H9 (cell line): ENCODE results near the gene SLCO4A1. TPM values are rescaled to one million over a fixed set of nuclear protein-coding genes. Genes with fewer than 3 reads are reported as not detected.

Experiments used
- DNase-seq: peaks from one replicate; pipeline ENCODE4 v3.0.0-alpha.2; 2017
- H2AFZ ChIP-seq: one replicate; pipeline ENCODE4 v1.6.1; 2013; ENCODE audit warnings: mild to moderate bottlenecking, low read length, control low read depth, moderate library complexity
- H2AK5ac ChIP-seq: 2 replicates; pipeline ENCODE4 v1.6.1; 2013; ENCODE audit warnings: low read length, control low read depth, mixed read lengths; ENCODE audit not compliant: insufficient read length
- H2BK120ac ChIP-seq: one replicate; pipeline ENCODE4 v1.6.1; 2013; ENCODE audit warnings: low read depth, mild to moderate bottlenecking, low read length, control low read depth, inconsistent platforms; ENCODE audit not compliant: poor library complexity, severe bottlenecking
- H2BK12ac ChIP-seq: 2 replicates; pipeline ENCODE4 v1.6.1; 2013; ENCODE audit warnings: low read length, control low read depth, mixed read lengths, low read depth; ENCODE audit not compliant: insufficient read length
- H2BK15ac ChIP-seq: 2 replicates; pipeline ENCODE4 v1.6.1; 2013; ENCODE audit warnings: low read depth, low read length, control low read depth
- H2BK20ac ChIP-seq: one replicate; pipeline ENCODE4 v1.6.1; 2013; ENCODE audit warnings: low read depth, mild to moderate bottlenecking, low read length, control low read depth, inconsistent platforms; ENCODE audit not compliant: poor library complexity, severe bottlenecking
- H2BK5ac ChIP-seq: 2 replicates; pipeline ENCODE4 v1.6.1; 2013; ENCODE audit warnings: low read length, control low read depth, mixed read lengths; ENCODE audit not compliant: insufficient read length
- H3K14ac ChIP-seq: 2 replicates; pipeline ENCODE4 v1.6.1; 2013; ENCODE audit warnings: low read length, control low read depth; ENCODE audit not compliant: insufficient read depth
- H3K18ac ChIP-seq: 2 replicates; pipeline ENCODE4 v1.6.1; 2013; ENCODE audit warnings: low read depth, mild to moderate bottlenecking, mixed read lengths, low read length, control low read depth; ENCODE audit not compliant: insufficient read length
- H3K23ac ChIP-seq: 2 replicates; pipeline ENCODE4 v1.6.1; 2013; ENCODE audit warnings: low read length, control low read depth, mixed read lengths, low read depth; ENCODE audit not compliant: insufficient read length
- H3K23me2 ChIP-seq: 2 replicates; pipeline ENCODE4 v1.6.1; 2013; ENCODE audit warnings: low read depth, mild to moderate bottlenecking, mixed read lengths, low read length, control low read depth; ENCODE audit not compliant: insufficient read length, poor library complexity, severe bottlenecking
- H3K27ac ChIP-seq: 2 replicates; pipeline ENCODE4 v1.5.1; 2013; ENCODE audit warnings: low read length, control low read depth, mixed read lengths, low read depth; ENCODE audit not compliant: insufficient read length
- H3K27me3 ChIP-seq: 2 replicates; pipeline ENCODE4 v1.6.1; 2013; ENCODE audit warnings: low read length, control low read depth, inconsistent platforms; ENCODE audit not compliant: insufficient read depth
- H3K4ac ChIP-seq: 2 replicates; pipeline ENCODE4 v1.6.1; 2013; ENCODE audit warnings: low read depth, mild to moderate bottlenecking, control low read depth, inconsistent platforms, low read length, moderate library complexity
- H3K4me1 ChIP-seq: 2 replicates; pipeline ENCODE4 v1.6.1; 2013; ENCODE audit warnings: low read length, control low read depth, inconsistent platforms; ENCODE audit not compliant: insufficient read depth
- H3K4me2 ChIP-seq: 2 replicates; pipeline ENCODE4 v1.6.1; 2013; ENCODE audit warnings: low read length, control low read depth, mixed read lengths; ENCODE audit not compliant: insufficient read length, insufficient read depth
- H3K56ac ChIP-seq: 2 replicates; pipeline ENCODE4 v1.6.1; 2013; ENCODE audit warnings: low read depth, mild to moderate bottlenecking, mixed read lengths, low read length, control low read depth; ENCODE audit not compliant: insufficient read length
- H3K79me1 ChIP-seq: 2 replicates; pipeline ENCODE4 v1.6.1; 2013; ENCODE audit warnings: low read depth, mild to moderate bottlenecking, moderate library complexity, low read length, control low read depth, inconsistent platforms; ENCODE audit not compliant: insufficient read depth, poor library complexity, severe bottlenecking
- H3K79me2 ChIP-seq: 2 replicates; pipeline ENCODE4 v1.6.1; 2013; ENCODE audit warnings: low read length, control low read depth, inconsistent platforms; ENCODE audit not compliant: insufficient read depth
- H3K9ac ChIP-seq: 2 replicates; pipeline ENCODE4 v1.6.1; 2013; ENCODE audit warnings: low read length, control low read depth, mixed read lengths; ENCODE audit not compliant: insufficient read length; ENCODE audit errors: extremely low read depth
- H3K9me3 ChIP-seq: one replicate; pipeline ENCODE4 v1.6.1; 2013; ENCODE audit warnings: low read depth, low read length, inconsistent platforms; ENCODE audit not compliant: control insufficient read depth
- H3T11ph ChIP-seq: one replicate; pipeline ENCODE4 v1.6.1; 2013; ENCODE audit warnings: mild to moderate bottlenecking, low read length, control low read depth, inconsistent platforms
- H4K20me1 ChIP-seq: one replicate; pipeline ENCODE4 v1.6.1; 2013; ENCODE audit not compliant: control insufficient read depth, insufficient read length, insufficient read depth
- H4K5ac ChIP-seq: 2 replicates; pipeline ENCODE4 v1.6.1; 2013; ENCODE audit warnings: low read depth, mild to moderate bottlenecking, mixed read lengths, low read length, control low read depth; ENCODE audit not compliant: insufficient read length
- H4K8ac ChIP-seq: replicated peaks from 2 replicates; pipeline ENCODE4 v1.6.1; 2013; ENCODE audit warnings: low read length, control low read depth, mixed read lengths, low read depth; ENCODE audit not compliant: insufficient read length
- H4K91ac ChIP-seq: 2 replicates; pipeline ENCODE4 v1.6.1; 2013; ENCODE audit warnings: low read depth, mild to moderate bottlenecking, moderate library complexity, mixed read lengths, low read length, control low read depth; ENCODE audit not compliant: insufficient read length
- H3K27ac Mint-ChIP-seq, 3 experiments: 2 replicates in 2 of 3; 3 replicates in 1 of 3; pipeline ENCODE4 v1.8.0; 2020 to 2021; ENCODE audit warnings: mixed read lengths in 3 of 3, mild to moderate bottlenecking in 1 of 3, moderate library complexity in 1 of 3
- H3K27me3 Mint-ChIP-seq: 2 replicates; pipeline ENCODE4 v1.8.0; 2021; ENCODE audit warnings: low read depth, mild to moderate bottlenecking, moderate library complexity, mixed read lengths
- H3K36me3 Mint-ChIP-seq, 3 experiments: 2 replicates in 2 of 3; 3 replicates in 1 of 3; pipeline ENCODE4 v1.8.0; 2020 to 2021; ENCODE audit warnings: low read depth in 3 of 3, mixed read lengths in 3 of 3; ENCODE audit not compliant: insufficient read depth in 1 of 3
- H3K4me1 Mint-ChIP-seq, 2 experiments: 2 replicates each; pipeline ENCODE4 v1.8.0; 2020; ENCODE audit warnings: mixed read lengths in 2 of 2
- H3K4me3 Mint-ChIP-seq, 2 experiments: 2 replicates in 1 of 2; 3 replicates in 1 of 2; pipeline ENCODE4 v1.8.0; 2020 to 2021; ENCODE audit warnings: mild to moderate bottlenecking in 2 of 2, mixed read lengths in 2 of 2, moderate library complexity in 1 of 2
- H3K9me3 Mint-ChIP-seq, 2 experiments: 2 replicates in 1 of 2; 3 replicates in 1 of 2; pipeline ENCODE4 v1.8.0; 2020; ENCODE audit warnings: mild to moderate bottlenecking in 2 of 2, mixed read lengths in 2 of 2, moderate library complexity in 1 of 2
- WGBS: extraction: QIAGEN DNeasy Blood & Tissue Kit; methylation state at CpG from one replicate; pipeline ENCODE4 v1.1.7; 2013; ENCODE audit warnings: missing lambda C conversion rate, low lambda C conversion rate, mixed read lengths; ENCODE audit not compliant: insufficient read length; ENCODE audit errors: extremely low coverage; 5-methylcytosine and 5-hydroxymethylcytosine counted together
- total RNA-seq: library from RNA; stranded (reverse); gene quantifications from 2 replicates; pipeline ENCODE4 v1.2.1, GENCODE V29; 2021
- TF ChIP-seq, protein P1 (sequence below): fragments of 200-600 bp; sonication (generic); conservative IDR thresholded peaks from 3 replicates; pipeline ENCODE4 v1.8.0; 2021; ENCODE audit warnings: antibody characterized with exemption, mild to moderate bottlenecking

The SLCO4A1 gene
- total RNA-seq, 1 experiment from 2014 or later, result 9.4 TPM

DNA sequence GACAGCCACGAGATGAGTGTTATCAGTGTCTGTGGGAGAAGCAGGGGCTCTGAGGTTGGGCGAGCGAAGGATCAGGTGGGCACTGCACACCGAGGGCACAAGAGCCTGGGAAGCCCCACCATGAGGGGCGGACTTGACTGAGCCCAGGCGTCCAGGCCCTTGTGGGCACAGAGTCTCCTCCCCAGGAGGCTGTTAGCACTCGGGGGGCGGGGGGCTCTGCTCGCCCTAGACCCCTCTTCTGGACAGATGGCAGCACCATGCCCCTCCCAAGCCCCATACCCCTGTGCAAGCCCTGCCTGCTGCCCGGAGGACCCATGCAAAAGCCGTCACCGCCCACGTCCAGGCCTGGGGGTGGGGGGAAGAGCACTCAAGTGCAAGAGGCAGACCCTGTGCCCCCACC lies 21.7 kb upstream of the SLCO4A1 start:
- Mint-ChIP-seq H3K36me3 (no peaks in the 10 kb centered on the region), H3K4me3 (no peak overlapping the region), H3K27ac (no peak overlapping the region), H3K4me1 (peaks cover 17 to 23% of the 10 kb centered on the region in 2 experiments), H3K9me3 (no peaks in the 10 kb centered on the region), H3K27me3 (peaks cover 1% of the 10 kb centered on the region)
- H3K79me2 ChIP-seq, result no peaks in the 10 kb centered on the region
- no peak overlapping the region for H3K4me2 ChIP-seq
- H4K8ac ChIP-seq, result no peak overlapping the region
- no peak overlapping the region for H2BK12ac ChIP-seq
- H2AK5ac ChIP-seq, result no peak overlapping the region
- H3K23me2 ChIP-seq, result no peaks in the 10 kb centered on the region
- H3K18ac ChIP-seq, result no peak overlapping the region
- H2AFZ ChIP-seq, result no peak overlapping the region
- H3K79me1 ChIP-seq, result no peaks in the 10 kb centered on the region
- H3K14ac ChIP-seq, result no peak overlapping the region
- H4K5ac ChIP-seq, result no peak overlapping the region
- WGBS, result no CpG with 5 or more reads among the region's 13 CpGs
- H3K23ac ChIP-seq, result no peak overlapping the region
- H3K4me1 ChIP-seq, result peaks cover 2% of the 10 kb centered on the region; the same call in 1 of the 2 replicates
- peaks cover 2% of the 10 kb centered on the region for H4K20me1 ChIP-seq
- H3K9me3 ChIP-seq, result no peaks in the 10 kb centered on the region
- H3K27ac ChIP-seq, result no peak overlapping the region
- H2BK5ac ChIP-seq, result no peak overlapping the region
- no peak overlapping the region for H2BK120ac ChIP-seq
- H3K27me3 ChIP-seq, result no peaks in the 10 kb centered on the region
- H2BK15ac ChIP-seq, result no peak overlapping the region
- no peak overlapping the region for H3K4ac ChIP-seq
- no peak overlapping the region for H2BK20ac ChIP-seq
- H3K9ac ChIP-seq, result no peak overlapping the region
- no peak overlapping the region for H3K56ac ChIP-seq
- H4K91ac ChIP-seq, result no peak overlapping the region
- DNase-seq, result no peak
- TF ChIP-seq, protein P1, sequence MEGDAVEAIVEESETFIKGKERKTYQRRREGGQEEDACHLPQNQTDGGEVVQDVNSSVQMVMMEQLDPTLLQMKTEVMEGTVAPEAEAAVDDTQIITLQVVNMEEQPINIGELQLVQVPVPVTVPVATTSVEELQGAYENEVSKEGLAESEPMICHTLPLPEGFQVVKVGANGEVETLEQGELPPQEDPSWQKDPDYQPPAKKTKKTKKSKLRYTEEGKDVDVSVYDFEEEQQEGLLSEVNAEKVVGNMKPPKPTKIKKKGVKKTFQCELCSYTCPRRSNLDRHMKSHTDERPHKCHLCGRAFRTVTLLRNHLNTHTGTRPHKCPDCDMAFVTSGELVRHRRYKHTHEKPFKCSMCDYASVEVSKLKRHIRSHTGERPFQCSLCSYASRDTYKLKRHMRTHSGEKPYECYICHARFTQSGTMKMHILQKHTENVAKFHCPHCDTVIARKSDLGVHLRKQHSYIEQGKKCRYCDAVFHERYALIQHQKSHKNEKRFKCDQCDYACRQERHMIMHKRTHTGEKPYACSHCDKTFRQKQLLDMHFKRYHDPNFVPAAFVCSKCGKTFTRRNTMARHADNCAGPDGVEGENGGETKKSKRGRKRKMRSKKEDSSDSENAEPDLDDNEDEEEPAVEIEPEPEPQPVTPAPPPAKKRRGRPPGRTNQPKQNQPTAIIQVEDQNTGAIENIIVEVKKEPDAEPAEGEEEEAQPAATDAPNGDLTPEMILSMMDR, result no peak
- no peak overlapping the region for H3T11ph ChIP-seq
